Panc1 (cell line): ENCODE results near the gene OPHN1. TPM values are rescaled to one million over a fixed set of nuclear protein-coding genes. Genes with fewer than 3 reads are reported as not detected.

Experiments used
- ATAC-seq: fragments of 200-7000 bp; cut with Tn5 transposase; 2 replicates; pipeline ENCODE4 v1.9.1; 2020; ENCODE audit warnings: mild to moderate bottlenecking, moderate library complexity
- BruUV-seq: library from RNA; stranded (reverse); fragments of 400-500 nt; replicated peaks from 2 replicates; lab custom pipeline; 2021; lab: Mats Ljungman, UMichigan
- CTCF ChIA-PET: fragments of 300-600 bp; sonication (Branson Sonifier 250); formaldehyde crosslinking; loops from one replicate; lab custom pipeline; 2022; ENCODE audit warnings: antibody characterized with exemption; lab: Charles Lee
- POLR2A ChIA-PET: fragments of 300-600 bp; sonication (Branson Sonifier 250); formaldehyde crosslinking; loops from one replicate; lab custom pipeline; 2022; ENCODE audit warnings: antibody characterized with exemption; lab: Charles Lee
- DNase-seq: peaks from one replicate; pipeline ENCODE4 v3.0.0-alpha.2; 2010; ENCODE audit warnings: low read depth, low spot score
- H3K27ac ChIP-seq: 2 replicates; pipeline ENCODE4 v1.5.1; 2011; ENCODE audit warnings: mild to moderate bottlenecking, low read length, inconsistent platforms
- H3K27me3 ChIP-seq: fragments of 200-500 bp; sonication (Bioruptor generic); 2 replicates; pipeline ENCODE4 v1.6.0; 2014; ENCODE audit warnings: low read length, inconsistent platforms; ENCODE audit not compliant: control insufficient read depth, insufficient read depth
- H3K36me3 ChIP-seq: fragments of 200-500 bp; sonication (Bioruptor generic); 2 replicates; pipeline ENCODE4 v1.5.1; 2014; ENCODE audit warnings: inconsistent platforms, mild to moderate bottlenecking, low read length, moderate library complexity; ENCODE audit not compliant: control insufficient read depth, insufficient read depth
- H3K4me1 ChIP-seq: 2 replicates; pipeline ENCODE4 v1.5.1; 2011; ENCODE audit warnings: inconsistent platforms, mild to moderate bottlenecking, low read length, moderate library complexity; ENCODE audit not compliant: control insufficient read depth, insufficient read depth
- H3K4me3 ChIP-seq, 2 experiments: 2 replicates each; pipeline ENCODE4 v1.5.1; 2011 to 2012; ENCODE audit warnings: low read depth in 2 of 2, low read length in 2 of 2, mild to moderate bottlenecking in 2 of 2, inconsistent platforms in 1 of 2, moderate library complexity in 1 of 2
- H3K9me3 ChIP-seq: fragments of 200-500 bp; sonication (Bioruptor generic); 2 replicates; pipeline ENCODE4 v1.5.1; 2014; ENCODE audit warnings: low read depth, mild to moderate bottlenecking, inconsistent platforms, low read length, moderate library complexity; ENCODE audit not compliant: control insufficient read depth, insufficient read depth
- POLR2AphosphoS5 ChIP-seq: IDR thresholded peaks from 2 replicates; pipeline ENCODE4 v1.6.1; 2012; ENCODE audit warnings: mild to moderate bottlenecking, low read depth, low read length, moderate library complexity
- SIN3A ChIP-seq: IDR thresholded peaks from 2 replicates; pipeline ENCODE4 v1.6.1; 2012; ENCODE audit warnings: low read depth, mild to moderate bottlenecking, low read length, moderate library complexity, borderline replicate concordance; ENCODE audit not compliant: insufficient read depth
- TCF7L2 ChIP-seq: IDR thresholded peaks from 2 replicates; pipeline ENCODE4 v1.6.1; 2011; ENCODE audit warnings: mild to moderate bottlenecking, low read depth, low read length, inconsistent platforms
- in situ Hi-C: cut with HindIII; loops from 2 replicates; pipeline ENCODE4 v1.10.0; 2016; ENCODE audit warnings: low sequenced_read_pairs, low pct_unique_long_range_greater_than_20kb
- intact Hi-C: fragments of 100-400 bp; cut with micrococcal nuclease; formaldehyde crosslinking; loops from one replicate; pipeline ENCODE4 v1.10.0; 2022; ENCODE audit not compliant: unreplicated experiment
- total RNA-seq: library from RNA; stranded (reverse); gene quantifications from one replicate; pipeline ENCODE4 v1.2.1, GENCODE V29; 2021; ENCODE audit not compliant: unreplicated experiment
- TF ChIP-seq, protein P1 (sequence below), 2 experiments: IDR thresholded peaks; 2 replicates each; pipeline ENCODE4 v1.6.1; 2011 to 2012; ENCODE audit warnings: low read depth in 2 of 2, control low read depth in 1 of 2, low read length in 1 of 2, mild to moderate bottlenecking in 1 of 2, moderate library complexity in 1 of 2; ENCODE audit not compliant: insufficient read depth in 1 of 2
- TF ChIP-seq, protein P2 (sequence below): fragments of 450-650 bp; IDR thresholded peaks from 2 replicates; pipeline ENCODE4 v1.5.1; 2017; ENCODE audit warnings: mild to moderate bottlenecking

Gene OPHN1
- total RNA-seq, 1 experiment from 2014 or later, result 8.8 TPM

DNA sequence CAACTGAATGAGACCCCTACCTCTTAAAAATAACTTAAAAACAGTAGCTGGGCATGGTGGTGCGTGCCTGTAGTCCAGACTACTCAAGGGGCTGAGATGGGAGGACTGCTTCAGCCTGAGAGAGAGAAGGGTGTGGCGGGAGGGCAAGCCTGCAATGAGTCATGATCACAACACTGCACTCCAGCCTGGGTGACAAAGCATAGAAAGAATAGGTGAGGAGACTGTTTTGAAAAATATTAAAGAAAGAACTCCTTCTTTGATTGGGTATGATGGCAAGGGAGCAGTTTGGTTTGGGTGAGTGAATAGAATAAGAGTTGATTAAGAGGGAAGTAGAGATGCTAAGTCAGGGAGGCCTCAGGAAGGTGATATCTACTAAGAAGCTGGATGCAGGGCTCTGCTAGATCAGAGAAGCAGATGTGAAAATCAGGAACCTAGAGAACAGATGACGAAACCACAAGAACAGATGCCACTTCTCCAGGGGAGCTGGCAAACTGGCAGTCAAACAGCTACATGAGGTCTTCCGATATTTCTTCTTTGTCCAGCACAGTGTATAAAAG is 318.6 kb downstream of the OPHN1 start:
- CTCF ChIA-PET, result no interaction called here
- no TSS peak for BruUV-seq
- DNase-seq (no peak), ATAC-seq (no peak)
- intact Hi-C loops (no loop called here), in situ Hi-C loops (no loop called here)
- no peak for TF ChIP-seq TCF7L2
- TF ChIP-seq, protein P1, sequence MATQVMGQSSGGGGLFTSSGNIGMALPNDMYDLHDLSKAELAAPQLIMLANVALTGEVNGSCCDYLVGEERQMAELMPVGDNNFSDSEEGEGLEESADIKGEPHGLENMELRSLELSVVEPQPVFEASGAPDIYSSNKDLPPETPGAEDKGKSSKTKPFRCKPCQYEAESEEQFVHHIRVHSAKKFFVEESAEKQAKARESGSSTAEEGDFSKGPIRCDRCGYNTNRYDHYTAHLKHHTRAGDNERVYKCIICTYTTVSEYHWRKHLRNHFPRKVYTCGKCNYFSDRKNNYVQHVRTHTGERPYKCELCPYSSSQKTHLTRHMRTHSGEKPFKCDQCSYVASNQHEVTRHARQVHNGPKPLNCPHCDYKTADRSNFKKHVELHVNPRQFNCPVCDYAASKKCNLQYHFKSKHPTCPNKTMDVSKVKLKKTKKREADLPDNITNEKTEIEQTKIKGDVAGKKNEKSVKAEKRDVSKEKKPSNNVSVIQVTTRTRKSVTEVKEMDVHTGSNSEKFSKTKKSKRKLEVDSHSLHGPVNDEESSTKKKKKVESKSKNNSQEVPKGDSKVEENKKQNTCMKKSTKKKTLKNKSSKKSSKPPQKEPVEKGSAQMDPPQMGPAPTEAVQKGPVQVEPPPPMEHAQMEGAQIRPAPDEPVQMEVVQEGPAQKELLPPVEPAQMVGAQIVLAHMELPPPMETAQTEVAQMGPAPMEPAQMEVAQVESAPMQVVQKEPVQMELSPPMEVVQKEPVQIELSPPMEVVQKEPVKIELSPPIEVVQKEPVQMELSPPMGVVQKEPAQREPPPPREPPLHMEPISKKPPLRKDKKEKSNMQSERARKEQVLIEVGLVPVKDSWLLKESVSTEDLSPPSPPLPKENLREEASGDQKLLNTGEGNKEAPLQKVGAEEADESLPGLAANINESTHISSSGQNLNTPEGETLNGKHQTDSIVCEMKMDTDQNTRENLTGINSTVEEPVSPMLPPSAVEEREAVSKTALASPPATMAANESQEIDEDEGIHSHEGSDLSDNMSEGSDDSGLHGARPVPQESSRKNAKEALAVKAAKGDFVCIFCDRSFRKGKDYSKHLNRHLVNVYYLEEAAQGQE (IDR thresholded peaks at IDR 0.05; ENCODE audit: insufficient read depth in 1 of 2, low read depth in 2 of 2, low read length in 1 of 2), result no peak
- TF ChIP-seq SIN3A, result no peak
- TF ChIP-seq POLR2AphosphoS5, result no peak
- TF ChIP-seq, protein P2, sequence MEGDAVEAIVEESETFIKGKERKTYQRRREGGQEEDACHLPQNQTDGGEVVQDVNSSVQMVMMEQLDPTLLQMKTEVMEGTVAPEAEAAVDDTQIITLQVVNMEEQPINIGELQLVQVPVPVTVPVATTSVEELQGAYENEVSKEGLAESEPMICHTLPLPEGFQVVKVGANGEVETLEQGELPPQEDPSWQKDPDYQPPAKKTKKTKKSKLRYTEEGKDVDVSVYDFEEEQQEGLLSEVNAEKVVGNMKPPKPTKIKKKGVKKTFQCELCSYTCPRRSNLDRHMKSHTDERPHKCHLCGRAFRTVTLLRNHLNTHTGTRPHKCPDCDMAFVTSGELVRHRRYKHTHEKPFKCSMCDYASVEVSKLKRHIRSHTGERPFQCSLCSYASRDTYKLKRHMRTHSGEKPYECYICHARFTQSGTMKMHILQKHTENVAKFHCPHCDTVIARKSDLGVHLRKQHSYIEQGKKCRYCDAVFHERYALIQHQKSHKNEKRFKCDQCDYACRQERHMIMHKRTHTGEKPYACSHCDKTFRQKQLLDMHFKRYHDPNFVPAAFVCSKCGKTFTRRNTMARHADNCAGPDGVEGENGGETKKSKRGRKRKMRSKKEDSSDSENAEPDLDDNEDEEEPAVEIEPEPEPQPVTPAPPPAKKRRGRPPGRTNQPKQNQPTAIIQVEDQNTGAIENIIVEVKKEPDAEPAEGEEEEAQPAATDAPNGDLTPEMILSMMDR, result no peak
- POLR2A ChIA-PET, result no interaction called here
- H3K27ac ChIP-seq, result no peak overlapping the region
- no peaks in the 10 kb centered on the region for H3K4me1 ChIP-seq
- no peaks in the 10 kb centered on the region for H3K36me3 ChIP-seq
- no peak overlapping the region for H3K4me3 ChIP-seq
- no peaks in the 10 kb centered on the region for H3K9me3 ChIP-seq
- H3K27me3 ChIP-seq, result no peaks in the 10 kb centered on the region

DNA sequence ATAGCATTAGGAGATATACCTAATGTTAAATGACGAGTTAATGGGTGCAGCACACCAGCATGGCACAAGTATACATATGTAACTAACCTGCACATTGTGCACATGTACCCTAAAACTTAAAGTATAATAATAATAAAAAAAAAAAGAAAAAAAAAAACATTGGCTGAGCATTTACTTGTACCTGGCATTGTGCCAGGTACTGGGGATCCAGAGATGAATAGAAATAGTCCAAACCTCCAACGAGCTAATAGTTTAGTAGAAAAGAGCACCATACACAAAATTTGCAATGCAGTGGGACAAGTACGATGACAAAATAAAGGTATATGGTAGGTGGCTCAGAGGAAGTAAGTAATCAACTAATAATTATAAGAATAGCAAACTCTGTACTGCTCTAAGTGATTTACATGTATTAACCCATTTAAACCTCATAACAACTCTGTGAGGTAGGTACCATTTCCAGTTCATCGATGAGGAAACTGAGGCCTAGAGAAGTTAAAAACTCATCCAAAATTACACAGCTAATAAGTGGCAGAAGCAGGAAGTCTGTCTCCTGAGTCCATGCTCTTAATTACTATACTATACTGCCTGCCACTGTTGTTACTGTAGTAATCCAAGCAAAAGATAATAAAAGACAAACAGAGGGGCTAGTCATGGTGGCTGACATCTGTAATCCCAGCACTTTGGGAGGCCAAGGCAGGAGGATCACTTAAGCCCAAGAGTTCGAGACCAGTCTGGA is 319.3 kb downstream of the OPHN1 start:
- H3K36me3 ChIP-seq, result no peaks in the 10 kb centered on the region; the same call in 1 of the 2 replicates
- TF ChIP-seq SIN3A, result no peak
- TF ChIP-seq, protein P2, result no peak
- TF ChIP-seq, protein P1 (IDR thresholded peaks at IDR 0.05; ENCODE audit: insufficient read depth in 1 of 2, low read depth in 2 of 2, low read length in 1 of 2), result no peak
- no peak for TF ChIP-seq POLR2AphosphoS5
- no peak for TF ChIP-seq TCF7L2
- no peak for DNase-seq
- ATAC-seq, result no peak
- BruUV-seq, result no TSS peak
- no peak overlapping the region for H3K27ac ChIP-seq
- ChIA-PET POLR2A (no interaction called here), CTCF (no interaction called here)
- in situ Hi-C loops, result no loop called here
- intact Hi-C loops, result no loop called here
- no peaks in the 10 kb centered on the region for H3K9me3 ChIP-seq
- no peaks in the 10 kb centered on the region for H3K27me3 ChIP-seq
- H3K4me3 ChIP-seq, result no peak overlapping the region
- H3K4me1 ChIP-seq, result no peaks in the 10 kb centered on the region
